Astrocyte (in vitro differentiated cells and primary cell): ENCODE results near the gene ADCY4. TPM values are rescaled to one million over a fixed set of nuclear protein-coding genes. Genes with fewer than 3 reads are reported as not detected.
A peak's percentile ranks its signal among the peaks of the same experiment; 100 is the strongest.
"Not testable (repeated sequence)": the region's sequence is repeated elsewhere in the genome, so short reads cannot be mapped to it uniquely, and the experiment has no call there.

Source experiments
- DNase-seq: peaks from one replicate; pipeline ENCODE4 v3.0.0-alpha.2; 2010; ENCODE audit warnings: low read depth
- FAIRE-seq: peaks from 2 replicates; lab custom pipeline; 2011; peaks lifted over from hg19 to GRCh38; lab: Jason Lieb, UNC
- H2AFZ ChIP-seq: 2 replicates; pipeline ENCODE4 v1.6.0; 2012; ENCODE audit warnings: low read depth, low read length, inconsistent platforms
- H3K27ac ChIP-seq: 2 replicates; pipeline ENCODE4 v1.5.1; 2011; ENCODE audit warnings: low read depth, low read length, inconsistent platforms
- H3K27me3 ChIP-seq: 2 replicates; pipeline ENCODE4 v1.6.0; 2011; ENCODE audit warnings: low read length, inconsistent platforms; ENCODE audit not compliant: insufficient read depth
- H3K36me3 ChIP-seq: 2 replicates; pipeline ENCODE4 v1.5.1; 2011; ENCODE audit warnings: low read length, inconsistent platforms; ENCODE audit not compliant: insufficient read depth
- H3K4me1 ChIP-seq: 2 replicates; pipeline ENCODE4 v1.5.1; 2011; ENCODE audit warnings: low read length, inconsistent platforms; ENCODE audit not compliant: insufficient read depth
- H3K4me2 ChIP-seq: 2 replicates; pipeline ENCODE4 v1.6.0; 2012; ENCODE audit warnings: low read length, inconsistent platforms
- H3K4me3 ChIP-seq: 2 replicates; pipeline ENCODE4 v1.5.1; 2011; ENCODE audit warnings: low read depth, mild to moderate bottlenecking, low read length, inconsistent platforms; ENCODE audit not compliant: insufficient read depth
- H3K79me2 ChIP-seq: 2 replicates; pipeline ENCODE4 v1.6.0; 2012; ENCODE audit warnings: mild to moderate bottlenecking, low read length, inconsistent platforms; ENCODE audit not compliant: insufficient read depth
- H3K9ac ChIP-seq: 2 replicates; pipeline ENCODE4 v1.6.0; 2012; ENCODE audit warnings: mild to moderate bottlenecking, low read length, inconsistent platforms
- H3K9me3 ChIP-seq: 2 replicates; pipeline ENCODE4 v1.5.1; 2012; ENCODE audit warnings: low read depth, mild to moderate bottlenecking, low read length, inconsistent platforms; ENCODE audit not compliant: insufficient read depth
- H4K20me1 ChIP-seq: 2 replicates; pipeline ENCODE4 v1.6.0; 2012; ENCODE audit warnings: low read length, inconsistent platforms; ENCODE audit not compliant: insufficient read depth
- H3K27ac Mint-ChIP-seq: one replicate; pipeline ENCODE4 v1.8.0; 2021; ENCODE audit warnings: mild to moderate bottlenecking, mixed read lengths; ENCODE audit not compliant: unreplicated experiment
- H3K27me3 Mint-ChIP-seq: one replicate; pipeline ENCODE4 v1.8.0; 2021; ENCODE audit warnings: low read depth, mixed read lengths; ENCODE audit not compliant: unreplicated experiment
- H3K36me3 Mint-ChIP-seq: one replicate; pipeline ENCODE4 v1.8.0; 2021; ENCODE audit warnings: low read depth, mixed read lengths; ENCODE audit not compliant: unreplicated experiment
- H3K4me1 Mint-ChIP-seq: one replicate; pipeline ENCODE4 v1.8.0; 2021; ENCODE audit warnings: low read depth, mixed read lengths; ENCODE audit not compliant: unreplicated experiment
- H3K4me3 Mint-ChIP-seq: one replicate; pipeline ENCODE4 v1.8.0; 2021; ENCODE audit warnings: mild to moderate bottlenecking, moderate library complexity, mixed read lengths; ENCODE audit not compliant: unreplicated experiment
- H3K9me3 Mint-ChIP-seq: one replicate; pipeline ENCODE4 v1.8.0; 2021; ENCODE audit warnings: mild to moderate bottlenecking, mixed read lengths; ENCODE audit not compliant: unreplicated experiment
- CTCF ChIP-seq: IDR thresholded peaks from 2 replicates; pipeline ENCODE4 v1.5.1; 2011; ENCODE audit warnings: low read depth, mild to moderate bottlenecking, inconsistent platforms, low read length, moderate library complexity; ENCODE audit not compliant: insufficient read depth
- EZH2 ChIP-seq: IDR thresholded peaks from 2 replicates; pipeline ENCODE4 v1.6.1; 2012; ENCODE audit warnings: mild to moderate bottlenecking, low read length, inconsistent platforms; ENCODE audit not compliant: insufficient read depth
- total RNA-seq: library from RNA; stranded (reverse); gene quantifications from 2 replicates; pipeline ENCODE4 v1.2.1, GENCODE V29; 2021

Gene ADCY4
- total RNA-seq, 1 donor from 2014 or later, result 0.32 TPM

- not testable (repeated sequence) for H2AFZ ChIP-seq, H3K9me3 Mint-ChIP-seq, H3K36me3 ChIP-seq, H3K9me3 ChIP-seq, H3K79me2 ChIP-seq, H3K9ac ChIP-seq, H4K20me1 ChIP-seq, DNase-seq, H3K36me3 Mint-ChIP-seq, H3K4me3 ChIP-seq, FAIRE-seq, H3K4me3 Mint-ChIP-seq, H3K4me1 ChIP-seq, H3K4me1 Mint-ChIP-seq, H3K27ac Mint-ChIP-seq, H3K27ac ChIP-seq, H3K4me2 ChIP-seq
- H3K27me3 Mint-ChIP-seq, result peaks cover 53% of the 10 kb centered on the region
- TF ChIP-seq CTCF, result peak; percentile 11
- H3K27me3 ChIP-seq, result peaks cover 19% of the 10 kb centered on the region
Measured at GRCh38 chr14:24327914-24328313, 7.0 kb downstream of the ADCY4 start.

DNA sequence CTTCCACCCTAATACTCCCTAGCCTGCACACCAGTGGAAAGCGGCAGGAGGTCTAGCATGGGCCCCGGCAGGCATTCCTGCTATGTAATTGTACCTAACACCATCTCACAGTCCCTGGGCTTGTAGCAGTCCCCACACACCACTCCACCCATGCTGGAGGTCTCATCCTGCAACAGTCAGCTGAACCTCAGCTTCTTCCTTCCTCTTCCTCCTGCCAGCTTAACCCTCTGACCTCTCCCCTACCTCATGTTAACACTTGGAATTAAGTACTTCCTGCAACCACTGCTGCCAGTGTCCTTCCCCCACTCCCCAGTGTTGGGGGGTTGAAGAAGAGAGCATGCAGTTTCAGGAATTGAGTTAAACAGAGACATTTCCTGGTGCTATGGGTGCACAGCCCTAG is 7.6 kb downstream of the ADCY4 start:
- no peak overlapping the region for H3K4me3 ChIP-seq
- H3K36me3 ChIP-seq, result no peaks in the 10 kb centered on the region
- no peak for TF ChIP-seq CTCF
- no peak for TF ChIP-seq EZH2
- no peaks in the 10 kb centered on the region for H3K79me2 ChIP-seq
- FAIRE-seq (no peak), DNase-seq (no peak)
- H3K9ac ChIP-seq, result no peak overlapping the region
- H2AFZ ChIP-seq, result no peak overlapping the region
- Mint-ChIP-seq H3K36me3 (no peaks in the 10 kb centered on the region), H3K4me1 (no peaks in the 10 kb centered on the region), H3K27ac (no peak overlapping the region), H3K4me3 (no peak overlapping the region), H3K27me3 (peaks cover 53% of the 10 kb centered on the region), H3K9me3 (no peaks in the 10 kb centered on the region)
- H3K27ac ChIP-seq, result no peak overlapping the region
- peaks cover 1% of the 10 kb centered on the region for H3K4me1 ChIP-seq
- H3K4me2 ChIP-seq, result no peak overlapping the region
- no peaks in the 10 kb centered on the region for H4K20me1 ChIP-seq
- peaks cover 16% of the 10 kb centered on the region for H3K27me3 ChIP-seq
- no peaks in the 10 kb centered on the region for H3K9me3 ChIP-seq

GRCh38 chr14:24325963-24326362 is 8.9 kb downstream of the ADCY4 start:
- H3K27me3 Mint-ChIP-seq, result peaks cover 44% of the 10 kb centered on the region
- FAIRE-seq (no peak), DNase-seq (no peak)
- no peak for TF ChIP-seq CTCF
- no peak for TF ChIP-seq EZH2
- no peaks in the 10 kb centered on the region for H3K4me1 ChIP-seq
- no peak overlapping the region for H3K9ac ChIP-seq
- H3K4me1 Mint-ChIP-seq, result peaks cover 3% of the 10 kb centered on the region
- no peak overlapping the region for H3K27ac Mint-ChIP-seq
- H3K9me3 ChIP-seq, result no peaks in the 10 kb centered on the region
- no peaks in the 10 kb centered on the region for H3K36me3 ChIP-seq
- no peaks in the 10 kb centered on the region for H3K79me2 ChIP-seq
- H4K20me1 ChIP-seq, result no peaks in the 10 kb centered on the region
- no peak overlapping the region for H3K4me3 ChIP-seq
- no peaks in the 10 kb centered on the region for H3K9me3 Mint-ChIP-seq
- H3K4me2 ChIP-seq, result no peak overlapping the region
- no peak overlapping the region for H2AFZ ChIP-seq
- H3K27me3 ChIP-seq, result peaks cover 16% of the 10 kb centered on the region
- H3K36me3 Mint-ChIP-seq, result no peaks in the 10 kb centered on the region
- no peak overlapping the region for H3K4me3 Mint-ChIP-seq
- no peak overlapping the region for H3K27ac ChIP-seq
